Forelimb muscle (tissue), 1 donor: Measurements from ENCODE around the gene ZNF664. TPM values are rescaled to one million over a fixed set of nuclear protein-coding genes. Genes with fewer than 3 reads are reported as not detected.

Source experiments
- DNase-seq: peaks from one replicate; pipeline ENCODE4 v3.0.0-alpha.2; 2013; ENCODE audit warnings: low read depth
- polyA plus RNA-seq: library from polyadenylated mRNA; unstranded; fragments of 120-200 nt; gene quantifications from one replicate; pipeline ENCODE4 v1.2.1, GENCODE V29; 2013; ENCODE audit not compliant: insufficient read length

Gene ZNF664
- polyA plus RNA-seq, 1 donor = 41.0 TPM

DNA sequence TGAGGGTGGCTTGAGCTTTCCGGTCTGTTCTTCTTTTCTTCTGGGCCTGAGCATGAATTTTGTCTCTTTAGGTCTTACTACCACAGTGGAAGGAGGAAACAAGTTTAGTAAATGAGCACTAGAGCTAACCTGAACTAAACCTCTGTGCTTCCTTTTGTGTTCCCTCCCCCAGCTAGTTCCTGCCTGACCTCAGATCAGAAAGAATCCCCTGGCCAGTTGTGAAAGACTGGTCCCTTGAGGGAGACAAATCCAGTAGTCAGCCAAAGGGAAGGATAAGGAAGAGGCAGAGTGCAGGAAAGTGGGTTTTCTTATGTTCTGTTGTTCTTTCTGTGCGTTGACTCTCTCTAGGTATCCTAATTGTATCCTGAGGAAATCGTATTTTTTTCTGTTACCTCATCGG is 17.5 kb downstream of the ZNF664 start:
- DNase-seq = no peak

DNA sequence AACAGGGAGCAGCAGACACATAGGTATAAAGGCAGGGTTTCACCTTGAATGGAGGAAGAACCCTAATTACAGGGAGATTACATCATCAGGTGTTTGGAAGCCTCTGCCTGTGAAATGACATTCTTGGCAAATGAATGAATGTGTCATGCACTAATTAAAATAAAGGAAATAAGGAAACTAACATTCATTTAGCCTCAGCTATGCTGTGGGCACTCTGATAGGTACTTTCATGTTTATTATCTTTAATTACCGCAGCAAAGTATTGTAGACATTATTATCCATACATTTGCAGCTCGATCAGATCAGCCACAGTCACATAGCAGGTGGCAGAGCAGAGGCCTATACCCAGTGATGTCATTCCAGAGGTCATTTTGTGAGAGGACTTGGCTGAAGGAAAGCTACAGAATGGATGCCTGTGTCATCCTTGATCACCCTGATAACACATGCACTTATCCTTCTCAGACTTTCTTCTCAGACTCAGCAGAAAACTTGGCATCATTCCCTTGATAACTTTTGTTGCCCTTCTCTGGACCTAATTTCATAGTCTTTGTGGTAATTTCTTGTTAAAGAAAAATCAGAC is 18.4 kb downstream of the ZNF664 start:
- no peak for DNase-seq

DNA sequence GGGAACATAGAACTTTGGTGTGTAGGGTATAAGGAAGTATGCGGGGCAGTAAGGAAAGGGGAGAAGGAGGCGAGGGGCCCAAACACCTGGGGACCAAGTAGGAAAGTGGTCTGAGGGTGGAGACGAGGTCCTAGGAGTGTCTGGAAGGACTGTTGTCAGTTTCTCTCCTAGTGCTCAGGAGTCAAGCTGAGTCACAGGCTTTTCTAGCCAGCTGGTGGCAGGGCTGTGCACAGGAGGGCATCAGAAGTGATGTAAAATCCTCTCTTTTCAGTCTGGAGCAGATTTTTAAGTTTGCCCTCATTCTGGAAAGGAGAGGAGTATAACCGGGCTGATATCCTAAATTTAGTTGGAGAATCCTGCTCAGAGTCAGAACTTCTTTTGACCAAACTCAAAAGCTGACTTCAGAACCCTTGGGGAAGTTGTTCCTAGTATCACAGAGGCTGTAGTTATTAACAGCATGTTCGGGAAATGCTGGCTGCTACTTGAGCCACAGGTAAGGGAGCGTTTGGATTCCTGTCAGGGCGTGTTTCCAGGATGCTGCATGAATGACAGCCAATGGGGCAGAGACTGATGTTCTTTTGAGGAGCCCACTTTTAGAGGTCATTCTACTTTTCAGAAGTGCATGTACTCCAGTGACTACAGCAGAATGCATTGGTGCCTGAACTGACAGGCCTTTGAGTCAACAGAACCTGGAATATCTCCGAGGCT is 19.3 kb downstream of the ZNF664 start:
- DNase-seq = no peak

DNA sequence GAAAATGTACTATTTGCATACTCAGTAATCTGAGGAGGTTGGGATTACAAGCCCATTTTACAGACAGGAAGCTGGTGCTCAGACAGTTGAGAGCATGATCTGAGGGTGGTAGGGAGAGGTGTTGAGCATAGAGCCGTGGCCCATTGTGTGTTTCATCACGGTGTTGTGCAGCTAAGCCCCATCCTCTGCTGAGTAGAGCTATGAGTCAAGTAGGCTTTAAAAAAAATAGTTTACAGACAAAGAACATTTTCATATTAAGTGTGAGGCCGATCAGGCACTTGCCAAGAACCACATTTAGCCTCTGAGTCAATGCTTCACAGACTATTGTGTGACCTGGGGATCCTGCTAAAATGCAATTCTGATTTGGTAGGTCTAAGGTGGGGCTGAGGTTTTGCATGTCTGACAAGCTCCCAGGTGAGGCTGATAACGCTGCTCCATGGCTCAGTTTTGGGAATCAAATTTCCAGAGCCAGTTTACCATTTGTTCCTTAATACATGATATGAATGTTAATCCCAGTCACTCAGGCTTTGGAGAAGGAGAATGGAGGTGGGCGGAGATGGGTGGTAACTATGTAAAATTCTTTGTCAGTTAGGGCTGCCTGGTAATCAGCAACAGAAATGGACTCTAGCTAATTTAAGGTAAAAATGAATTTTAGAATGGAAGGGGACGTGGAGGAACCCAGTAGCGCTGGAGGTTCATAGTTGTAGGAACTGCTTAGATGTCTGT is 22.2 kb downstream of the ZNF664 start:
- DNase-seq = no peak

DNA sequence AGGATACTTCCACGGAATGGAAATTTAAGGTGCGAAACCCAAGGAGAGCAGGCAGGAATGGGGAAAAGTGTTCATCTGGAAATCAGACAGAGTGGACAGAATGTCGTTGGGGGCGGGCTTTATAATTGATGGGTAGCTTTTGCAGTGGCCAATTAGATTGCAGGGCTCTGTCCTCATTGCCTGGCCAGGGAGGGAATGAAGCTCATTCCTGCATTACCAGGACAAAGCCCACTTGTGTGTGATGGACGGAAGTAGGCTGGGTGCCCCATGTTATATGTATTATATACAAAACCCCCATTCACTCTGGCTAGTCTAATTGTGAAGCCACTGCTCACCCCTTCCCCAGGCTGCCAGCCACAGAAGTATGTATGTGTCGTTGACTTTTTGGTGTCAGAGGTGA is 23.6 kb downstream of the ZNF664 start:
- no peak for DNase-seq

DNA sequence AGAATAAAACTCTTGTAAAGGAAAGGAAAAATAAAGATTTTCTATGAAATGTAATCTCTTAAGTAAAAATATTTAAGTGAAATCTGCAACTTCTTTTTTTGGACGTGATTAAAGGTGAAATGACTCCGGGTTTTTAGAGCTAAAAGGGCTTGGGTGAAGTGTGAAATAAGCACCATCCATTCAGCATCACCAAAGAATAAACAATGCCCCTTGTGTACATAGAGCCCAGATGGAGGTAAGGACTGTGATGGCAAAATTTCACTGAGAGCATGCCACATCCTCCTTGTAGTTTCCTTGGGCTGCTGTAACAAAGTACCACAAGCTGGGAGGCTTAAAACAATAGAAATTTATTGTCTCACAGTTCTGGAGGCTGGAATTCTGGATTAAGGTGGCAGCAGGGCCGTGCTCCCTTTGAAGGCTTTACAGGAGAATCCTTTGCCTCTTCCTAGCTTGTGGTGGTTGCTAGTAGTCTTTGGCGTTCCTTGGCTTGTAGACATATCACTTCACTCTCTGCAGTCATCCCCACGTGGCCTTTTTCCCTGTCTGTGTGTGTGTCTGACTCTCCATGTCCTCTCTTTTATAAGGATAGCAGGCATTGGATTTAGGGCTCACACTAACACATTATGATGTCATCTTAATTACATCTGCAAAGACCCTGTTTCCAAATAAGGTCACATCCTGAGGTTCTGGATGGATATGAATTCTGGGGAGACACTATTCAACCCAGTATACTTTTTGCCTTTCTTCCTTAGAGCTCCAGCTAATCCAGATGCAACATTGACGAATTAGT is 24.2 kb downstream of the ZNF664 start:
- no peak for DNase-seq

DNA sequence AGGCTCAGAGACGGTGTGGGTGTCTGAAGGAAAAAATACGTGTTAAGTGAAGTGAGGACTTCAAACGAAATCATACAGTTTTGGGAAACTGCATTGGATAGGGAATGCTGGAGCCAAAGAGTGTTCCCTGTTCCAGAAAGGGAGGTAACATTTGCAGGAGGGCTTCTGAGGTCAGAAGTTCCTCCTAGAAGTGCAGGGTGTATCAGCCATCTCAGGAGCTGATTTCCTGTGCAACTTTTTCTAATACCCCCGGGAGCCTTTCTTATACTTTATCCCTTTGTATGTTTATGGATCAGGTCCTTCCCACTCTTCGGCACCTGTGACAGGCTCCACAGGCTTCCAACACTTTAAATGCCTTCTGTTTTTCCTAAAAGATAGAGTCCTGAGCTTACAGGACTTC is 24.9 kb downstream of the ZNF664 start:
- no peak for DNase-seq

DNA sequence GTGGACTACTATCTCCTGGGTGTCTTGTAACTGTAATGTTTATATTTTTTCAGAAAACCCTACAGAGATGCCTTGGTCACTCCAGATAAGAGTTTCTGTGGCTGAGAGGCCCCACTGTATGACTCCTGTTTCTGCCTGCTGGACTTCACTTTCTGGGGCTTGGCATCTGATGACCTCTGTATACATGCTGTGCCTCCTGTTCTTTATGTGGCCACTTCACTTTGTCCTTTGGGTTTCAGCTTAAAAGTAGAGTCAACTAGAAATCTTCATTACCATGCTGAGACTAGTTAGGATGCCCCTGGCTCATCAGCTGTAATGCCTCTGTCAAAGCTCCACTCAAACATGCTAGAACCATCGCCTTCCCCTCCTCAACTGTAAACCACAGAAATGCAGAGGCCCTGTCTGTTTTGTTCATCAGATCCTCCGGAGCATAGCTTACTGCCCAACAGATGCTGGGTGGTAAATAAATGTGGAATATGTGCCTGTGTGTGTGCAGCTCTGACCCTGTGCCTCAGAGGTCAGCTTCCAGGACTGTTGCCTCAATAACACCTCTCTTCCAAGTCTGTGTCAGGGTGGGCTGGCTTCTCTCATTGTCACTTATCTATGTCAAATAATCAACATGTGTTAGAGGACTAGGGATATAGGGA is 25.5 kb downstream of the ZNF664 start:
- no peak for DNase-seq

DNA sequence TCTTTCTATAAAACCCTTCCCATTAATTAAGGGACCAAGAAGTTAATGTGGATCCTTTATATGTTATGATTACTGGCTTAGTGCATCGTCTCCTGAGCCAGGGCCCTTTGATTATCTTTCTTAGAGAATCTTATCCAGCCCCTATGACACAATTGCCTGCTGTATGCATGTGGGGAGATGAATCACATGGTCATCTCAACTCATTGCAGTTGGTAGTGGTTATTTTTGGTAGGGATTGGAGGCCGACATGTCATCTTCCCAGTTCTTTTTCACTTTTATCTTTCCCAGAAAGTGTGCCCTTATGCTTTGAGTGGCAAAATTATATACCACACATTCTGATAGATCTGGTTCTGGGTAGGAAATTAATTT is 26.0 kb downstream of the ZNF664 start:
- no peak for DNase-seq

DNA sequence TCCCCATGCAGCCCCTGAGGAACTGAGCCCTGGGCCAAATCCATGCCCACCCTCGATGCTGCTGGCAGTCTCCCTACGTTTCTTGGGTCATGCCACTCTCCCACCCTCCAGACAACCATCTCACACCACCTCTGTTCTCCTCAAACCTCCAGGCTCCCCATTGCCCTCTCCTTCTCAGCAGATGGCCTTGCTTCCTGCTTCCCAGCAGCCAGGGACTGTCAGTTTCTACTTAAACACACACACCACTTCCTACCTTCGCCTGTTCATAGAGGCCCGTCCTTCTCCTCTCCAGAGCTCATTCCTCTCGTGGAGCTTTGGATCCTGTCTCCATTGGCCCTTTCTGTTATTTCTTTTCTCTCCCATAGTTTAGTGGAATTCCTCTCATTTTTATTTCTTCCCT is 27.1 kb downstream of the ZNF664 start:
- no peak for DNase-seq

DNA sequence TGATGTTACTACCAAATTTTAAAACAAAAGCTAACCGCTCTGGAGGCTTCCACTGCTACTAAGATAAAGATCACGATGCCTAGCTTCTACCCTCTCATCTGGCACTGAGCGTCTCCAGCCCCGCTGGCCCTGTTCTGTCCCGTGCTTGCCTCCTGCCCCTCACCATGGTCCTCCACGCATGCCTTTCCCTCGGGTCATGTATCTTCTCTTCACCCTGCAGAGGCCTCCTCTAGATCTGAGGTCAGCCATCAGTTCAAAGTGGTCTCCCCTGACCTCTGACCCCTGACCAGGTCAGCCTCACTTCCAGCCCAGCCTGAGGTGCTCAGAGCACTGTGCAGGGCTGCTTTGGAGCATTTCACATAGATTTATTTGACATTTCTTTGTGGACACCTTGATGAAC is 28.3 kb downstream of the ZNF664 start:
- DNase-seq = no peak

DNA sequence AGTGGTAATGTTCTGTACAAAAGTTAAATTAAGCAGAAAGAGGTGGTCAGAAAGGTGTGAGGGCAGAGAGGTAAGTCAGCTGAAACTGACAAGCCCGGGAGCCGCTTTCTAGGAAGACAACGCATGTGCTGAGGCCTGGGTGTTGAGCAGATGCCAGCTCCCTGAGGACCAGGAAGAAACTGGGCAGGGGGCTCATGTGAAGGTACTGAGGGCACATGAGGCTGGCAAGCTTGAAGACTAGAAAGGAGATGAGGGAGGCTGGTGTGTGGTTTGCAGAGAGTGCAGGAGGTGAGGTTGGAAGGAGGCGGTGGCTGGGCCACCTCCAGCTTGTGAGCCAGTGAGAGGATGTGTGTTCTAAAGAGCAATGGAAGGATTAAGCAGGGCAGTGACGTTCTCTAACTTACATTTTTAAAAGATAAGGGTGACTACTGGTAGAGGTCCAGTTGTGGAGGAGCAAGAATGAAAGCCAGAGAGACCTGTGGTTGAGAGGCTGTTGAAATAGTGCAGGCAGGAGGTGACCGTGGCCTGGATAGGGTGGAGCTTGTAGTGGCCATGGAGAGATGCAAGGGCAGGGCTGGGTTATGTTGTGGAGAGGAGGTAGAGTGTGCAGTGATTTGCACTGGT is 29.1 kb downstream of the ZNF664 start:
- no peak for DNase-seq

DNA sequence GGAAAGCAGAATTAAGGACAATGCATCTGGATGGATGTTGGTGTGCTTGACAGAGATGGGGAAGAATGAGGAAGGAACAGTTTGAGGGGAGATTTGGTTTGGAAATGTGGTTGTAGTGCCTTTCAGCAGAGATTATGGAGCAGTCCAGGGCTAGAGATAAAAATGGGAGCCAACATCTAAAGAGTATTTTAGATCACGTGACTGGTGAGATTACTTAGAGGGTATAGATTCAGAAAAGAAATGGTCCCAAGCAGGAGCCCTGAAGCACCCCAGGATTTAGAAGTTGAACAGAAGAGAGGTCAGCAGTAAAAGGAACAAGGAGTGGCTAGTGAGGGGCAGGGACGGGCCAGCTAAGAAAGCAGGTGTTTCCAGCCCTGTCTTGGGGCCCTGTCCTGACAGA is 29.6 kb downstream of the ZNF664 start:
- DNase-seq = no peak

DNA sequence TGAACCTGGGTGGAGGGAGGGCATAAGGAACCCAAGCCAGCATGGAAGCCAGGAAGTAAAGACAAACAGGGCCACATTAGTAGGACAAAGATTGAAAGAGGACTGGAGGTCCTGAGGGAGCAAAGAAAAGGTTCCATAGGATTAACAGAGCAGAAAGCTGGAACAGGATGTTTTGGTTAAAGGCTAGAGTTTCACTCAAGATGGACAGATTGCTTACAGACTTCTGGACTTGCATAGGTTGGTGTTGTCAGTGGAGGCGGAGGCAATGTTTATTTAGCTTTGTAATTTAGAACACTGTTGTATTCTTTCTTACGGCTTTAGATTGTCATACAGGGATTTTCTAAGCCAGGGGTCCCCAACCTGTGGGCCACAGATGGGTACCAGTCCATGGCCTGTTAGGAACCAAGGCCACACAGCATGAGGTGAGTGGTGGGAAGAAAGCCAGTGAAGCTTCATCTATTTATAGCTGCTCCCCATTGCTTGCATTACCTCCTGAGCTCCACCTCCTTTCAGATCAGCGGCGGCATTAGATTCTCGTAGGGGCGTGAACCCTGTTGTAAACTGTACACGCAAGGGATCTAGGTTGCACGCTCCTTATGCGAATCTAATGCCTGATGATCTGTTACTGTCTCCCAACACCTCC is 31.3 kb downstream of the ZNF664 start:
- DNase-seq = no peak

DNA sequence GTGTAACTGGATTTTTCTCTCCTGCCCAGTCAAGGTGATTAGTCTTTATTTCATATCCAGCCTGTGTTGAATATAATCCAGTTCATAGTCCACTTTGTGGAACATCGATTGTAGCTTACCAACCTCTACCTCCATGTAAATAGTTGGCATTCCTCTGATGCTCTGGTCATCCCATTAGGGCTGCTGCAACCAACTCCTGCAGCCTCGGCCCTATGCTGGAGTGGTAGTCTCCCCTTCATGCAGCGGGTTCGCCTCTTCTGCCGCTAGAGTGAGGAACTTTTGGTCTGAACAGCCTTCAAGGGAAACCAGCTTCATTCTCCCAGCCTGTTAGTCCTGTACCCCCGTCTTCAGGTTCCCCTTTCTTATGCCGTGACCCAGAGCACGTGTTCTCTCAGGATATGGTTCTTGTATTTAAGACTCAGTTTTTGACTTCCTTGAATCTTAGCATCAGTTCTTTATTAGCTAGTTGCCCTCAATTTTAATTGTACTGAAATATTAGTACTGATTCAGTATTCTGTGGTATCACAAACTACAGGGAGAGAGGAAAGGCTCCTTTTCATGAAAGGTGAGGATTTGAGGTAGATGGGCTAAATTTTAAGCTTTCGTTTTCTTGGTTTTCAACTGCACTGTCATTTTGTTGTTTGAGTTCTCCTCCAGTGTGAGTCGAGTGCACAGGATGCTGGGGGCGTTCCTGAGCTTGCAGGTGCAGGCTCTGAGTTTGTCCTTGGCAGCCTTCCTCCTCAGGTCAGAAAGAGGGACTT is 33.2 kb downstream of the ZNF664 start:
- no peak for DNase-seq

DNA sequence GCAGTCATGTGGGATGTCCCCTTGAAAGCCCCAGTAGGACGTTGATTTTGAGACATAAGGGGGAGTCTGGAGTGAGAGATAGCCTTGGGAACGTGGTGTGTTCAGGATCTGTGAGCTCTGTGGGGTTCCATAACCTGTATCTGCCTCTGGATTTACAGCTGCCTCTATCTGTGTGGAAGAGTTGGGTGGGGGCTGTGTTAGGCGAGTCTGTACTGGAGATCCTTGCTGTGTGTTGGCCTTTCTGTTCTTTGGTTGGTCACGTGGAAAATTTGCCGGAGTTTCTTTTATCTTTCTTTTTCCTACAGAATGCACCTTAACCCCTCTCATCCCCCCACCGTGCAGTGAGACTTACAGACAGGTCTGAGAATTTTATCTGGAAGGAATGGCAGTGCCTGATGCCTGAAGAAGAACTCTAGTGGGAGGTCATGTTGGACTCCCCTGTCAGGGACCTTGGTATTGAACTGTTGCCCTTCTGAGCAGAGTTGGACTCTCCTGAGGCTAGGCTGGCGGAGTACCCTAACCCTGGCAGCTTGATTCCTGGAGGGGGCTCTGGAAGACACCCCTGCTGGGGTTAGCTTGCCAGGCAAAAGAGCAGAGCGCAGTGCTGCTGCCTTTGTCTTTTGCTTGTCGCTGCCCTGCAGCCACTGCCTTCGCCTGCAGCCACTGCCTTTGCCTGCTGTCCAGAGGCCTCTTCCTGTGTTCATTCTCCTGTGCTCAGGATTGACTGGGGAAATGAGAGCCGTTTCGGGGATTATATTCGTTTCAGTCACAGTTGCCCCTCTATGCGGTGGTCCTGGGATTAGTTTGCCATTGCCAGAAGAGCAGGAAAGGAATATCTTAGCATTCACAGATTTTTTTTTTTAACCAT is 34.1 kb downstream of the ZNF664 start:
- DNase-seq = no peak

DNA sequence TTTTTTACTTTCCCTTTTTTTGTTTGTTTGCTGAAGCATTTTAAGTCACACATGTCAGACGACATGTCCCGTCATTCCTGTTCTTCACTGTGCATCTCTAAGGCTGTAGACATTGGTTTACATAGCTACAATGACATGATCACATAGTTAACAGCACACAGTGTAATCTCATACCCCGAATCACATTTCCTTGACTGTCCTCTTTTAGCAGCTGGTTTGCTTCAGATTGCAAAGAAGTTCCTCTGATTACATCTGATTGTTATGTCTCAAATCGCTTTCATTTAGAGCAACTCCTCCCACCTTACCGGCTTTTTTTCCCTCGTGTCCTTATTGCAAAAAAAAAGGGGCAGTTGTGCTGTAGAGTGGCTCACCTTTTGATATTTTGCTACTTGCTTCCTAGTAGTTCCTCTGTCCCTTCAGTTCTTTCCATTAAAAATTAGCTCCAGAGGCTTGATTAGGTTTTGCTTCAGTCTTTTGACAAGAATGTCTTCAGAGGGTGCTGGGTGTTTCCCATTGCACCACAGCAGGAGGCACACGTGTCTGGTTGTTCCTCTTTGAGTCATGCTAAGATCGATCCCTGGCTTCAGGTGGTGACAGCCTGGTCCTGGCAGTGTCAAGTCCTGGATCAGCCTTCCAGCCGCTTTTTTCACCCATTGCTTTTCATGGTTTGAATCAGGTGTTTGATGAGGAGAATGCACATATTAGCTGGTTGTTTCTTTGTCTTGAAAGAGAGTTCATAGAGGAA is 35.0 kb downstream of the ZNF664 start:
- no peak for DNase-seq

DNA sequence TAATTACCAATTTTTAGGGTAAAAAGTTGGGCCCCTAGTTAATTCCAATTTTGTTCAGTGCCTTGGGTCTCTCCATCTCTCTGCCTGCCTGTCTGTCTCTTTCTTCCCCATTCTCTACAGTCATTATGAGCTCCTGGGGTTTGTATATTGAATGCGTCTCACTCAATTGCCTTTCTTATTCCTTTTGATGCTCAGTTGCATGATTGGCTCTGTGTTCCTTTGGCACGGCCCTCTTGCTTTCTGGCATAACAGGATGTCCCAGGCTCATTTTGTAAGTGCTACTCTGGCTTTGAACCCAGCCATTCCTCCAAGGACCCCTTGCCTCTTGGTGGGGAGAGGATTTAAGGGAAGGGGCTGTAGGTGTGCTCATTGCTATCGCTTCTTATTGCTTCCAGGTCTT is 35.6 kb downstream of the ZNF664 start:
- no peak for DNase-seq

DNA sequence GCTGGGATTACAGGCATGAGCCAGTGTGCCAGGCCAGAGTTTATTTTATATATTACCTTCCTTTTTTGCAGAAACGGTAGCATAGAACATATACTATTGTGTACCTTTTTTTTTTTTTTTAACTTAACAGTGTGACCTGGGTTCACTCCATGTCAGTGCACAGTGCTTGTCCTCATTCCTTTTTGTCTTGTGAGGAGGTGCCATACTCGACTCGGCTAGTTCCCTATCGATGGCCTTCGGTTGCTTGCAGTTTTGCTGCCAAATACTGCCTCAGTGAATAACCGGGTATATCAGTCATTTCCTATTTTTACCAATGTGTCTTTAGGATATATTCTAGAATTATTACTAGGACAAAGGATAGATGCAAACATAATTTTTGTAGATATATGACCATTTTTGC is 36.8 kb downstream of the ZNF664 start:
- DNase-seq = no peak
